Small intestine (tissue), 7 donors: ENCODE measurements around the gene TRIO. TPM values are rescaled to one million over a fixed set of nuclear protein-coding genes. Genes with fewer than 3 reads are reported as not detected.

Experiments used
- DNase-seq, 2 donors: peaks; one replicate each; pipeline versions ENCODE4 v3.0.0 to v3.0.0-alpha.2; 2013
- FAIRE-seq: peaks from 2 replicates; lab custom pipeline; 2012; peaks lifted over from hg19 to GRCh38; lab: Jason Lieb, UNC
- H3K27ac ChIP-seq, 3 donors: one replicate each; pipeline ENCODE4 v1.5.1; 2013; ENCODE audit warnings: low read length in 2 of 3, mild to moderate bottlenecking in 2 of 3, control low read depth in 1 of 3, inconsistent platforms in 1 of 3, low read depth in 1 of 3, moderate library complexity in 1 of 3
- H3K27me3 ChIP-seq, 3 donors: one replicate each; pipeline ENCODE4 v1.6.1; 2013; ENCODE audit warnings: low read length in 3 of 3, inconsistent platforms in 1 of 3; ENCODE audit not compliant: control insufficient read depth in 3 of 3, insufficient read depth in 3 of 3
- H3K36me3 ChIP-seq, 3 donors: one replicate each; pipeline ENCODE4 v1.6.1; 2013; ENCODE audit warnings: low read length in 3 of 3, inconsistent platforms in 1 of 3, low read depth in 1 of 3, mild to moderate bottlenecking in 1 of 3, moderate library complexity in 1 of 3; ENCODE audit not compliant: control insufficient read depth in 3 of 3, insufficient read depth in 2 of 3
- H3K4me1 ChIP-seq, 3 donors: one replicate each; pipeline ENCODE4 v1.6.1; 2013; ENCODE audit warnings: low read length in 2 of 3, inconsistent platforms in 1 of 3, low read depth in 1 of 3, mild to moderate bottlenecking in 1 of 3, moderate library complexity in 1 of 3; ENCODE audit not compliant: control insufficient read depth in 3 of 3, insufficient read depth in 2 of 3
- H3K4me3 ChIP-seq, 3 donors: one replicate each; pipeline ENCODE4 v1.5.1; 2013; ENCODE audit warnings: low read length in 3 of 3, control low read depth in 1 of 3, inconsistent platforms in 1 of 3, low read depth in 1 of 3, mild to moderate bottlenecking in 1 of 3, moderate library complexity in 1 of 3
- H3K9me3 ChIP-seq, 2 donors: one replicate each; pipeline ENCODE4 v1.6.1; 2013; ENCODE audit warnings: low read depth in 1 of 2, low read length in 1 of 2; ENCODE audit not compliant: control insufficient read depth in 2 of 2, insufficient read depth in 1 of 2
- WGBS, 3 donors: extraction: QIAGEN DNeasy Blood & Tissue Kit; methylation state at CpG; one replicate each; pipeline ENCODE4 v1.1.7; 2013; 5-methylcytosine and 5-hydroxymethylcytosine counted together
- polyA plus RNA-seq, 4 donors: library from polyadenylated mRNA; stranded (reverse) in 3 of 4; unstranded in 1 of 4; fragments of 200-250 nt in 3 of 4; fragments of 120-200 nt in 1 of 4; gene quantifications; one replicate each; pipeline versions ENCODE4 v1.2.1 to v1.2.3, GENCODE V29; 2013
- donor health status: healthy with polysubstance abuse.
- donor health status: control.
- donor health status: control.
- donor health status: Bipolar disorder and iron deficiency.
- donor health status: healthy.

TRIO gene
- polyA plus RNA-seq, 4 donors, result 13.2 to 50.8 (median 23.3) TPM

DNA sequence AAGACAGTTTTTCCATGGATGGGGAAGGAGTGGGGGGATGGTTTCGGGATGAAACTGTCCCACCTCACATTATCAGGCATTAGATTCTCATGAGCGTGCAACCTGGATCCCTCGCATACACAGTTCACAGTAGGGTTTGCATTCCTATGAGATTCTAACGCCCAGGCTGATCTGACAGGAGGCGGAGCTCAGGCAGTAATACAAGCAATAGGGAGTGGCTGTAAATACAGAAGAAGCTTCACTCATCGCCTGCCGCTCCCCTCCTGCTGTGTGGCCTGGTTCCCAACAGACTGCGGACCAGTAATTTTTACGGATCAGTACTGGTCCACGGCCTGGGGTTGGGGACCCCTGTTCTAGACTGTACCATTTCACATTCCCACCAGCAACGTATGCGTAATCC lies 370.1 kb downstream of the TRIO start:
- Histone ChIP-seq H3K4me3 (no peak overlapping the region), H3K36me3 (peaks cover 0 to 12% (median 0%) of the 10 kb centered on the region in 3 donors), H3K27ac (no peak overlapping the region), H3K4me1 (no peaks in the 10 kb centered on the region), H3K27me3 (no peaks in the 10 kb centered on the region), H3K9me3 (no peaks in the 10 kb centered on the region)
- WGBS, 3 donors, result 57 to 74% (median 66%) methylated on average over 12 of the region's 12 CpGs
- FAIRE-seq, result no peak
- peak in 1 of 2 donors; percentile 25 for DNase-seq

DNA sequence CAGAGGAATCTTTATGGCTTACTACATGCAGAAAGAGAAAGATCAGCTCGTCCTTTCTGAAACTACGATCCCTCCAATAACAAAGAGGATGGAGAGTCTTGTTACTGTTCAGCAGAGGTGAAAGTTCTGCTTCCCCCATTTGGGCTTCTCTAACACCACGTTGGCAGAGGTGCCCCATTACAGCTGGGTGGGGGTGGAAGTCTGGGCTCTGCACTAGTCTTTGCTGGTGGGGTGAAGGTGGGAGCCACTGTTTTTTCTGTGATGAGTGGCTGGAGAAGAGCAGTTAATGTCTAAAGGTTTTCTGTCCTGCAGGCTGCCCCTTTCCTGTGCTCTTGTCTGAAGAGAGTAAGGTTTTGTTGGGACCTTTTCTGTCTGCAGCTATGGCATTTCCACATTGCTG lies 373.8 kb downstream of the TRIO start:
- WGBS, 3 donors, result 14 to 31% (median 30%) methylated on average over 3 of the region's 3 CpGs
- no peaks in the 10 kb centered on the region for H3K27me3 ChIP-seq
- H3K9me3 ChIP-seq, result no peaks in the 10 kb centered on the region
- no peak overlapping the region for H3K4me3 ChIP-seq
- DNase-seq (no peak), FAIRE-seq (no peak)
- no peak overlapping the region for H3K27ac ChIP-seq
- no peaks in the 10 kb centered on the region for H3K4me1 ChIP-seq
- no peaks in the 10 kb centered on the region for H3K36me3 ChIP-seq

DNA sequence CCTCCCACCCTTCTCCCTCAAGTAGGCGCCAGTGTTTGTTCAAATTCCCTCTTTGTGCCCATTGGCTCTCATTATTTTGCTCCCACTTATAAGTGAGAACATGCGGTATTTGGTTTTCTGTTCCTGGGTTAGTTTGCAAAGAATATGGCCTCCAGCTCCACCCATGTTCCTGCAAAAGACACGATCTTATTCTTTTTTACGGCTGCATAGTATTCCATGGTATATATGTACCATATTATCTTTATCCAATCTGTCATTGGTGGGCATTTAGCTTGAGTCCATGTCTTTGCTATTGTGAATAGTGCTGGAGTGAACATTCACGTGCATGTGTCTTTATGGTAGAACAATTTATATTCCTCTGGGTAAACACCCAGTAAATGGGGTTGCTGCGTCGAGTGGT lies 375.5 kb downstream of the TRIO start:
- no peak for FAIRE-seq
- Histone ChIP-seq H3K4me3 (no peak overlapping the region), H3K9me3 (no peaks in the 10 kb centered on the region), H3K27me3 (no peaks in the 10 kb centered on the region), H3K36me3 (no peaks in the 10 kb centered on the region), H3K4me1 (no peaks in the 10 kb centered on the region), H3K27ac (no peak overlapping the region)
- 88 to 96% (median 92%) methylated on average over 7 of the region's 7 CpGs for WGBS, 3 donors
- DNase-seq, result no peak

DNA sequence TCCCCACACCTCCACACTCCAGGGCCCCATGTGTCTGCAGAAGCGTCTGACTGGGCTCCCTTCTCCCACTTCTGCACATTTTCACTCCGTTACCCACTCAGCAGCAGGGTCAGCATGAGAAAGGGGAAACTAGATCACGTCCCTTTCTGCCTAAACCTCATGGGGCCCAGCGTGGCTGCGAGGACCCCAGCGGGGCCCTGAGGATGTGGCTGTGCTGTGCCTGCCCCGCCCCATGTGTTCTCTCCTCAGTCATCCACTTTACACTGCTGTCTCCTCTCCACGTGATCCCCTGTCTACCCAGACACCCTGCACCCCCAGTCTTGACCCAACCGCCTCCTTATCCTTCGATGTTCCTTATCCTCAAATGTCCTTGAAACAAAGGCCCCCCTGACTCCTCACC lies 378.6 kb downstream of the TRIO start:
- H3K9me3 ChIP-seq, result no peaks in the 10 kb centered on the region
- no peaks in the 10 kb centered on the region for H3K4me1 ChIP-seq
- no peaks in the 10 kb centered on the region for H3K27me3 ChIP-seq
- H3K4me3 ChIP-seq, result no peak overlapping the region
- WGBS, 3 donors, result 78 to 94% (median 82%) methylated on average over 10 of the region's 10 CpGs
- no peaks in the 10 kb centered on the region for H3K36me3 ChIP-seq
- no peak for DNase-seq
- H3K27ac ChIP-seq, result no peak overlapping the region
- no peak for FAIRE-seq

DNA sequence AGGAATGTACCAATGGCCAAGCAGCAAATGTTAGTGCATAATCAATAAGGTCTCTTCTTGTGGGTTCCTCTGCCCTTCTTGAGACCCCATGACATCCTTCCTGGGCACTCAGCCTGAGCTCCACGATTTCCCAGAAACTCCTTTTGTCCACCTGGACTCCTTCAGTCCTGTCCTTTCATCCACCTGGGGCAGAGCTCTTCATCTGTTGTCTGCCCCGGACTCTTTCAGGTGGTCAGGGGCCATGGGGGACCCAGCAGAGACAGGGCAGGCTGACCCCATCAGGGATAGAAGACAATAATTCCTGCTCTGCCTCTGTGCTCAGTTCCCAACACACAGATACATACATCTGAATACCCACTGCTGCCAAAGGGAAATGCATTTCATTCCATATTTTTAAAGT lies 379.6 kb downstream of the TRIO start:
- DNase-seq (no peak), FAIRE-seq (no peak)
- H3K4me1 ChIP-seq, result no peaks in the 10 kb centered on the region
- H3K27ac ChIP-seq, result no peak overlapping the region
- H3K36me3 ChIP-seq, result no peaks in the 10 kb centered on the region
- H3K4me3 ChIP-seq, result no peak overlapping the region
- H3K9me3 ChIP-seq, result no peaks in the 10 kb centered on the region
- WGBS, 3 donors, result 86 to 92% (median 92%) methylated on average over 2 of the region's 2 CpGs
- no peaks in the 10 kb centered on the region for H3K27me3 ChIP-seq

DNA sequence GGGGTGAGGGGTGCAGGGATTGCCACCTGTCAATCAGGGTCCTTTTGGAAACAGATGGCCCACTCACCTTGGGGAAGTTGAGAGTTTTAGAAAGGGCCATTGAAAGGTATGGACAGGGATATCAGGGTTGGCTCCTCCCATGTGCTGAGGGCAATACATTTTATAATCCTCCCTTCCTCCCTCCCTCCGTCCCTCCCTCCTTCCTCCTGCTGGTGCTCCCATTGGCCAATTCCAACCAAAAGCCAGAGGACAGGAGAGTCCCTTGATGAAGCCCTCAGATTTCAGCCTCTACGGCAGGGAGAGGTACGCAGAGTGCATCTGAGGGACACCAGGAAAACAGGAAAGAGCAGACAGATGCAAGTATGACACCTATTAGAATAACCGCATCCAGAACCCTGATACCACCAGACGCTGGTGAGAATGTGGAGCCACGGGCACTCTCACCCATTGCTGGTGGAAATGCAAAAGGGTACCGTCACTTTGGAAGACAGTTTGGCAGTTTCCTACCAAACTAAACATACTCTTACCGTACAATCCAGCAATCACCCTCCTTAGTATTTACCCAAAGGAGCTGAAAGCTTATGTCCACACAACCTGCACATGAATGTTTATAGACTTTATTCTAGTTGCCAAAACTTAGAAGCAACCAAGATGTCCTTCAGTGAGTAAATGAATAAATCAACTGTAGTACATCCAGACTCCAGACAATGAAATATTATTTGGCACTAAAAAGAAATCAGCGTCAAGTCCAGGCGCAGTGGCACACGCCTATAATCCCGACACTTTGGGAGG lies 380.3 kb downstream of the TRIO start:
- WGBS, 3 donors, result 92 to 96% (median 93%) methylated on average over 12 of the region's 12 CpGs
- no peaks in the 10 kb centered on the region for H3K4me1 ChIP-seq
- no peaks in the 10 kb centered on the region for H3K9me3 ChIP-seq
- no peak overlapping the region for H3K27ac ChIP-seq
- no peak for FAIRE-seq
- no peaks in the 10 kb centered on the region for H3K27me3 ChIP-seq
- H3K36me3 ChIP-seq, result no peaks in the 10 kb centered on the region
- DNase-seq, result no peak
- no peak overlapping the region for H3K4me3 ChIP-seq

DNA sequence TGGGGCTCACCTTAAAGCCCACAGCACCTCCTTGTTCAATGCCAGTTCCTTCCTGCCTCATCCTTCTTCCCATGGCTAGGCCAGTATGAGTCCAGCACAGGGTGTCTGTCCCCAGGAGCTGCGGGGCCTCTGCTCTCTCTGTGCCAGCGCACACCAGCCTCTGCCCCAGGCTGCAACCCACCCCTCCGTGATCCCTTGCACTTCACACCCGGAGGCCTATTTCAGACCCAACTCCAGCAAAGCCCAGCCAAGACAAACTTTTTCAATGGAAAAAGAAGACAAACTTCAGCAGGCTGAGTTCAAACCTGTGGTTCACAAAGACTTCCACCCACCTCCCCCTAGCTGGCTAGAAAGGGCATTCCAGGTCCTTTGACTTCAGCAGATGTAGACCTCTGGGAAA lies 382.3 kb downstream of the TRIO start:
- no peaks in the 10 kb centered on the region for H3K36me3 ChIP-seq
- FAIRE-seq, result no peak
- no peak overlapping the region for H3K27ac ChIP-seq
- no peaks in the 10 kb centered on the region for H3K27me3 ChIP-seq
- DNase-seq, result no peak
- WGBS, 3 donors, result 95 to 98% (median 96%) methylated on average over 4 of the region's 4 CpGs
- H3K4me1 ChIP-seq, result no peaks in the 10 kb centered on the region
- H3K4me3 ChIP-seq, result no peak overlapping the region
- H3K9me3 ChIP-seq, result no peaks in the 10 kb centered on the region

DNA sequence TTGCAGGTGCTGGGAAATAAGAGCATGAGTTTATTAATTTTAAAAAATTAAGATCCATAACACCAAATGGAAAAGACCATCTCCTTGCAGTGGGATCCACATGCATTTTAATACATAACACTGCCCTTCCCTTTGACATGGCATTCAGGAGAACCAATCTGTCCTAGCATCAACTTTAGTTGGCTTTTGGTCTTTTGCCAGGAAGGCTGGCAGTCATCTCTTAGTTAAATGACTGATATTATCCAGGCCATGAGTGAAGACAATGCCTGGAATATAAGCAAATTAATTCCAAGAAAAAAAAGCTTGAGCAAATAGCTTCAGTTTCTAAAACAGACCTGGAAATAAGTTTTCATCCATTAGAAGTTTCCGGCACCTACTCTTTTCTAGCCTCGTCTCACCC lies 383.4 kb downstream of the TRIO start:
- Histone ChIP-seq H3K27me3 (no peaks in the 10 kb centered on the region), H3K4me1 (no peaks in the 10 kb centered on the region), H3K27ac (no peak overlapping the region), H3K36me3 (no peaks in the 10 kb centered on the region), H3K9me3 (no peaks in the 10 kb centered on the region), H3K4me3 (no peak overlapping the region)
- 92 to 96% (median 95%) methylated on average over 2 of the region's 2 CpGs for WGBS, 3 donors
- no peak for DNase-seq
- FAIRE-seq, result no peak

DNA sequence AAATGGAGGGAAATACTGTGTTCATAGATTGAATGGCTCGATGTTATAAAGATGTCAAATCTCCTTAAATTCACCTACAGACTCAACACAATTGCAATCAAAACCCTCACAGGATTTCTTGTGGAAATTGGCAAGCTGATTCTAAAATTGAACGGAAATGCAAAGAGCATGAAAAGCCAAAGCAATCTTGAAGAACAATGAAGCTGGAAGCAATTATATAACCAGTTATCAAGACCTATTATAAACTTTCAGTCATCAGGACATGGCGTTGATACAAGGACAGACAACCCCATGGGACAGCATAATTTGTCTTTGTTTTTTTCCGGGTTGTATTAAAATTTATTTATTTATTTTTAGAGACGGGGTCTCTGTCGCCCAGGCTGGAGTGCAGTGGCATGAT lies 385.0 kb downstream of the TRIO start:
- WGBS, 3 donors, result 86 to 93% (median 88%) methylated on average over 6 of the region's 6 CpGs
- FAIRE-seq (no peak), DNase-seq (no peak)
- no peaks in the 10 kb centered on the region for H3K27me3 ChIP-seq
- H3K4me3 ChIP-seq, result no peak overlapping the region
- no peaks in the 10 kb centered on the region for H3K36me3 ChIP-seq
- no peaks in the 10 kb centered on the region for H3K9me3 ChIP-seq
- H3K27ac ChIP-seq, result no peak overlapping the region
- H3K4me1 ChIP-seq, result no peaks in the 10 kb centered on the region
